Measurements from ENCODE around the gene KLHL42. TPM values are rescaled to one million over a fixed set of nuclear protein-coding genes. Genes with fewer than 3 reads are reported as not detected.

KLHL42 gene
- total and polyA plus RNA-seq, 2 of the 8 experiments (the other 6 are each of a cell fraction or from before 2014, with no cell fraction given) = 13.6 to 21.6 TPM

DNA sequence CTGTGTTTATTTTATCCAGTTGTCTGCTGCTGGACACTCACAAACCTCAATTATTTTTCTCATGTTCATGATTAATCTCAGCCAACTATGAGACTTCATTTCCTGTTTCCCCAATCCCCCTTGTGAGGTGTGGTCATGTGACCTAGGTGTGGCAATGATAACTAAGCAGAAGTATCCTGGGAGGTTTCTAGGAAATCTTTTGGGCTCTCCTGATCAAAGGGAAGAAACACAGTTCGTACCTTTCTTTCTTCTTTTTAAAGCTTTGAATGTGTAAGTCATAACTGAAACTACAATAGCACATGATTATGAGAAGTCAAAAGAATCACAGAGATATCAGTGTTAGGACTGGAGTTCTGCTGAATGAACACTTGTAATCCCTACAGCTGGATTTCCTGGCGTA is 34.4 kb downstream of the KLHL42 start (continued):
- no peak for TF ChIP-seq MAFK (IDR thresholded peaks at IDR 0.05; ENCODE audit: low read depth, low read length)
- no peak for TF ChIP-seq SIN3A (conservative IDR thresholded peaks at IDR 0.05 in 1 of 2, IDR thresholded peaks at IDR 0.05 in 1 of 2; ENCODE audit: low read depth in 1 of 2, low read length in 2 of 2)
- TF ChIP-seq BCL11A (IDR thresholded peaks at IDR 0.05; ENCODE audit: low read depth in 2 of 2, low read length in 2 of 2) = no peak
- no peak for TF ChIP-seq NANOG (IDR thresholded peaks at IDR 0.05; ENCODE audit: insufficient read depth, low read depth, low read length, poor library complexity, severe bottlenecking)
- TF ChIP-seq TAF1 (IDR thresholded peaks at IDR 0.05; ENCODE audit: low read depth, low read length) = no peak
- TF ChIP-seq, protein P1, sequence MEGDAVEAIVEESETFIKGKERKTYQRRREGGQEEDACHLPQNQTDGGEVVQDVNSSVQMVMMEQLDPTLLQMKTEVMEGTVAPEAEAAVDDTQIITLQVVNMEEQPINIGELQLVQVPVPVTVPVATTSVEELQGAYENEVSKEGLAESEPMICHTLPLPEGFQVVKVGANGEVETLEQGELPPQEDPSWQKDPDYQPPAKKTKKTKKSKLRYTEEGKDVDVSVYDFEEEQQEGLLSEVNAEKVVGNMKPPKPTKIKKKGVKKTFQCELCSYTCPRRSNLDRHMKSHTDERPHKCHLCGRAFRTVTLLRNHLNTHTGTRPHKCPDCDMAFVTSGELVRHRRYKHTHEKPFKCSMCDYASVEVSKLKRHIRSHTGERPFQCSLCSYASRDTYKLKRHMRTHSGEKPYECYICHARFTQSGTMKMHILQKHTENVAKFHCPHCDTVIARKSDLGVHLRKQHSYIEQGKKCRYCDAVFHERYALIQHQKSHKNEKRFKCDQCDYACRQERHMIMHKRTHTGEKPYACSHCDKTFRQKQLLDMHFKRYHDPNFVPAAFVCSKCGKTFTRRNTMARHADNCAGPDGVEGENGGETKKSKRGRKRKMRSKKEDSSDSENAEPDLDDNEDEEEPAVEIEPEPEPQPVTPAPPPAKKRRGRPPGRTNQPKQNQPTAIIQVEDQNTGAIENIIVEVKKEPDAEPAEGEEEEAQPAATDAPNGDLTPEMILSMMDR (IDR thresholded peaks at IDR 0.05; ENCODE audit: control extremely low read depth in 1 of 3, insufficient read depth in 1 of 3, low read depth in 1 of 3, low read length in 3 of 3) = no peak
- no peak for TF ChIP-seq SAP30 (IDR thresholded peaks at IDR 0.05; ENCODE audit: insufficient read depth, insufficient replicate concordance, low read length)

Data from H1 (cell line).